Measurements from ENCODE around the gene FXYD1. TPM values are rescaled to one million over a fixed set of nuclear protein-coding genes. Genes with fewer than 3 reads are reported as not detected.

FXYD1 gene
- total RNA-seq, 1 donor from 2014 or later: not detected

- Histone ChIP-seq H3K36me3 (no peaks in the 10 kb centered on the region), H4K20me1 (ENCODE audit: low read depth) (no peaks in the 10 kb centered on the region), H2AFZ (replicated peaks) (no peak overlapping the region), H3K9me3 (ENCODE audit: low read depth) (no peaks in the 10 kb centered on the region), H3K9ac (no peak overlapping the region), H3K4me3 (no peak overlapping the region), H3K79me2 (ENCODE audit: low read depth) (no peaks in the 10 kb centered on the region), H3K4me2 (no peak overlapping the region), H3K4me1 (no peaks in the 10 kb centered on the region), H3K27ac (no peak overlapping the region), H3F3A (ENCODE audit: low read depth) (no peaks in the 10 kb centered on the region), H3K27me3 (no peaks in the 10 kb centered on the region)
- peaks cover 14% of the 10 kb centered on the region for H3K9me3 Mint-ChIP-seq
- H3K27ac Mint-ChIP-seq: no peak overlapping the region
- H3K36me3 Mint-ChIP-seq: no peaks in the 10 kb centered on the region
- no peak for TF ChIP-seq EZH2 (IDR thresholded peaks at IDR 0.05)
- no peak for DNase-seq (ENCODE audit: low spot score)
- peaks cover 4% of the 10 kb centered on the region for H3K4me1 Mint-ChIP-seq
- H3K4me3 Mint-ChIP-seq: no peak overlapping the region
- peaks cover 8% of the 10 kb centered on the region for H3K27me3 Mint-ChIP-seq (ENCODE audit: insufficient read depth, low read depth)
Measured at GRCh38 chr19:35179830-35180229, 41.2 kb downstream of the FXYD1 start.

GRCh38 chr19:35181387-35181786, 42.8 kb downstream of the FXYD1 start:
- Histone ChIP-seq H3K4me3 (no peak overlapping the region), H3K79me2 (ENCODE audit: low read depth) (no peaks in the 10 kb centered on the region)
- H3K27ac Mint-ChIP-seq: no peak overlapping the region

GRCh38 chr19:35184267-35184666, 45.6 kb downstream of the FXYD1 start:
- Histone ChIP-seq H3K36me3 (no peaks in the 10 kb centered on the region), H3K4me3 (no peak overlapping the region), H3K27me3 (no peaks in the 10 kb centered on the region), H3K4me1 (no peaks in the 10 kb centered on the region), H2AFZ (replicated peaks) (no peak overlapping the region), H3K79me2 (ENCODE audit: low read depth) (no peaks in the 10 kb centered on the region), H3F3A (ENCODE audit: low read depth) (no peaks in the 10 kb centered on the region), H3K4me2 (no peak overlapping the region), H3K9ac (no peak overlapping the region), H3K27ac (no peak overlapping the region), H3K9me3 (ENCODE audit: low read depth) (no peaks in the 10 kb centered on the region), H4K20me1 (ENCODE audit: low read depth) (no peaks in the 10 kb centered on the region)
- no peak for TF ChIP-seq EZH2 (IDR thresholded peaks at IDR 0.05)
- no peak for TF ChIP-seq CTCF (IDR thresholded peaks at IDR 0.05)
- no peak for TF ChIP-seq EZH2phosphoT487 (IDR thresholded peaks at IDR 0.05)
- no peaks in the 10 kb centered on the region for H3K36me3 Mint-ChIP-seq
- H3K4me1 Mint-ChIP-seq: no peaks in the 10 kb centered on the region
- H3K27me3 Mint-ChIP-seq (ENCODE audit: insufficient read depth, low read depth): peaks cover 4% of the 10 kb centered on the region
- peaks cover 7% of the 10 kb centered on the region for H3K9me3 Mint-ChIP-seq
- H3K4me3 Mint-ChIP-seq: no peak overlapping the region
- DNase-seq (ENCODE audit: low spot score): no peak
- no peak overlapping the region for H3K27ac Mint-ChIP-seq

More at GRCh38 chr19:35181387-35181786, 42.8 kb downstream of the FXYD1 start:
- H3F3A ChIP-seq (ENCODE audit: low read depth): no peaks in the 10 kb centered on the region
- DNase-seq (ENCODE audit: low spot score): no peak
- H3K9me3 ChIP-seq (ENCODE audit: low read depth): no peaks in the 10 kb centered on the region
- Mint-ChIP-seq H3K9me3 (peaks cover 12% of the 10 kb centered on the region), H3K4me3 (no peak overlapping the region), H3K27me3 (ENCODE audit: insufficient read depth, low read depth) (peaks cover 8% of the 10 kb centered on the region), H3K4me1 (no peaks in the 10 kb centered on the region), H3K36me3 (no peaks in the 10 kb centered on the region)
- TF ChIP-seq CTCF (IDR thresholded peaks at IDR 0.05) (no peak), EZH2phosphoT487 (IDR thresholded peaks at IDR 0.05) (no peak), EZH2 (IDR thresholded peaks at IDR 0.05) (no peak)
- H3K36me3 ChIP-seq: no peaks in the 10 kb centered on the region
- no peak overlapping the region for H3K4me2 ChIP-seq
- H2AFZ ChIP-seq (replicated peaks): no peak overlapping the region
- no peaks in the 10 kb centered on the region for H4K20me1 ChIP-seq (ENCODE audit: low read depth)
- no peaks in the 10 kb centered on the region for H3K4me1 ChIP-seq
- H3K27me3 ChIP-seq: no peaks in the 10 kb centered on the region
- H3K9ac ChIP-seq: no peak overlapping the region
- H3K27ac ChIP-seq: no peak overlapping the region

DNA sequence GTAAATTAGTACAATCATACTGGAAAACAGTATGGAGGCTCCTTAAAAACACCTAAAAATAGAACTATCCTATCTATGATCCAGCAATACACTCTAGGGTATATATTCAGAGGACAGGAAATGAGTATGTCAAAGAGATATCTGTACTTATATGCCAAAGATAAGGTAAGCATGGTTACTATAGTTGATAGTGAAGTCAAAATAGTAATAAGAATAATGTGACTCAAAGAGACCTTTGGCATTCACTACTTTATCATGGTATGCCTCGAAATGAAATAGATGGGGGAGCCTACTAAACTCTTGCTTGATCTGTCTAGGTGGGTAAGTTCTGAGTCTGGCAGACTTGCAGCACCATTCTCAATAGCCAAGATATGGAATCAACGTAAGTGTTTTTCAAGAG, 46.3 kb downstream of the FXYD1 start:
- H3K4me3 Mint-ChIP-seq: no peak overlapping the region
- no peak overlapping the region for H3K27ac ChIP-seq
- no peaks in the 10 kb centered on the region for H3K4me1 Mint-ChIP-seq
- DNase-seq (ENCODE audit: low spot score): no peak
- peaks cover 4% of the 10 kb centered on the region for H3K27me3 Mint-ChIP-seq (ENCODE audit: insufficient read depth, low read depth)
- peaks cover 6% of the 10 kb centered on the region for H3K9me3 Mint-ChIP-seq
- no peak overlapping the region for H3K4me2 ChIP-seq
- no peaks in the 10 kb centered on the region for H3K4me1 ChIP-seq
- no peaks in the 10 kb centered on the region for H3K27me3 ChIP-seq
- H3K79me2 ChIP-seq (ENCODE audit: low read depth): no peaks in the 10 kb centered on the region
- no peak overlapping the region for H3K9ac ChIP-seq
- H3K27ac Mint-ChIP-seq: no peak overlapping the region
- H3K36me3 Mint-ChIP-seq: no peaks in the 10 kb centered on the region
- no peak overlapping the region for H2AFZ ChIP-seq (replicated peaks)
- TF ChIP-seq EZH2phosphoT487 (IDR thresholded peaks at IDR 0.05): no peak
- H3K36me3 ChIP-seq: no peaks in the 10 kb centered on the region
- no peaks in the 10 kb centered on the region for H3F3A ChIP-seq (ENCODE audit: low read depth)
- H3K9me3 ChIP-seq (ENCODE audit: low read depth): no peaks in the 10 kb centered on the region
- H4K20me1 ChIP-seq (ENCODE audit: low read depth): no peaks in the 10 kb centered on the region
- no peak overlapping the region for H3K4me3 ChIP-seq

Small RNAs within 50 kb of the gene (small RNA-seq; reads per million reads assigned to genes)
- not detected for gene AC020907.2

Other genes with a start within 250 kb of the FXYD1 start
- gene ZNF30, start 211.9 kb upstream of the FXYD1 start, total RNA-seq (ENCODE audit: low replicate concordance): 7.6 and 10.3 TPM in 2 replicates
- gene ZNF792, start 174.6 kb upstream of the FXYD1 start, total RNA-seq (ENCODE audit: low replicate concordance): 7.0 and 8.7 TPM in 2 replicates
- 27.2 and 51.0 TPM in 2 replicates for gene GRAMD1A, start 138.5 kb upstream of the FXYD1 start, total RNA-seq (ENCODE audit: low replicate concordance)
- 2.2 and 3.9 TPM in 2 replicates for gene SCN1B, start 108.4 kb upstream of the FXYD1 start, total RNA-seq (ENCODE audit: low replicate concordance)
- gene HPN, start 97.1 kb upstream of the FXYD1 start, total RNA-seq (ENCODE audit: low replicate concordance): 0.30 and 2.2 TPM in 2 replicates
- gene FXYD3, start 23.0 kb upstream of the FXYD1 start, total RNA-seq (ENCODE audit: low replicate concordance): not detected in 2 replicates
- 0.81 TPM in 1 of 2 replicates, not detected in the other for gene LGI4, start 3.8 kb upstream of the FXYD1 start, total RNA-seq (ENCODE audit: low replicate concordance)
- 0.13 and 0.56 TPM in 2 replicates for gene FXYD7, start 4.4 kb downstream of the FXYD1 start, total RNA-seq (ENCODE audit: low replicate concordance)
- gene FXYD5, start 15.9 kb downstream of the FXYD1 start, total RNA-seq (ENCODE audit: low replicate concordance): 7.8 and 11.6 TPM in 2 replicates
- 0.19 TPM in 1 of 2 replicates, not detected in the other for gene FAM187B, start 89.9 kb downstream of the FXYD1 start, total RNA-seq (ENCODE audit: low replicate concordance)
- 27.1 and 78.4 TPM in 2 replicates for gene LSR, start 110.2 kb downstream of the FXYD1 start, total RNA-seq (ENCODE audit: low replicate concordance)
- 46.8 and 88.7 TPM in 2 replicates for gene USF2, start 130.1 kb downstream of the FXYD1 start, total RNA-seq (ENCODE audit: low replicate concordance)
- 0.30 TPM in 1 of 2 replicates, not detected in the other for gene HAMP, start 143.7 kb downstream of the FXYD1 start, total RNA-seq (ENCODE audit: low replicate concordance)
- not detected in 2 replicates for gene MAG, start 153.3 kb downstream of the FXYD1 start, total RNA-seq (ENCODE audit: low replicate concordance)
- 0.62 TPM in 1 of 2 replicates, not detected in the other for gene CD22, start 190.4 kb downstream of the FXYD1 start, total RNA-seq (ENCODE audit: low replicate concordance)
- 0.06 TPM in 1 of 2 replicates, not detected in the other for gene FFAR1, start 209.1 kb downstream of the FXYD1 start, total RNA-seq (ENCODE audit: low replicate concordance)
- gene FFAR3, start 219.6 kb downstream of the FXYD1 start, total RNA-seq (ENCODE audit: low replicate concordance): not detected in 2 replicates
- not detected in 2 replicates for gene GPR42, start 232.2 kb downstream of the FXYD1 start, total RNA-seq (ENCODE audit: low replicate concordance)

Measured in neural progenitor cell (in vitro differentiated cells).